HG03439 (cell line): Measurements from ENCODE around the gene CSAD.

ENCODE experiments used
- ATAC-seq: cut with Tn5 transposase; IDR thresholded peaks from one replicate; pipeline ENCODE4 v1.9.1; 2021; ENCODE audit warnings: mild to moderate bottlenecking, moderate library complexity; ENCODE audit not compliant: unreplicated experiment

Gene CSAD

GRCh38 chr12:53180220-53180930, at the start of gene CSAD, which contains the start of gene ZNF740:
TSS of gene CSAD (minus strand) at chr12:53180925. CDS start at chr12:53173470, 7,455 bp downstream.
TSS of gene ZNF740 (plus strand) at chr12:53180722. CDS start at chr12:53181984, 1,262 bp downstream.
- peak; percentile 93 for ATAC-seq

GRCh38 chr12:53230108-53230845, 49.6 kb upstream of the CSAD start:
- ATAC-seq = no peak

- no peak for ATAC-seq
Measured at GRCh38 chr12:53229454-53229853, 48.7 kb upstream of the CSAD start.

GRCh38 chr12:53227836-53228235, 47.1 kb upstream of the CSAD start:
- no peak for ATAC-seq

- ATAC-seq = no peak
Measured at GRCh38 chr12:53227341-53227740, 46.6 kb upstream of the CSAD start.

GRCh38 chr12:53226815-53227214, 46.1 kb upstream of the CSAD start:
- no peak for ATAC-seq

- ATAC-seq = no peak
Measured at GRCh38 chr12:53225635-53226424, 45.1 kb upstream of the CSAD start.

- no peak for ATAC-seq
Measured at GRCh38 chr12:53224897-53225634, 44.3 kb upstream of the CSAD start.

GRCh38 chr12:53224061-53224896, 43.6 kb upstream of the CSAD start:
- ATAC-seq = no peak

- ATAC-seq = no peak
Measured at GRCh38 chr12:53223389-53224060, 42.8 kb upstream of the CSAD start.

- ATAC-seq = no peak
Measured at GRCh38 chr12:53222806-53223261, 42.1 kb upstream of the CSAD start.

- ATAC-seq = no peak
Measured at GRCh38 chr12:53222170-53222721, 41.5 kb upstream of the CSAD start.

- ATAC-seq = peak; percentile 33
Measured at GRCh38 chr12:53221203-53222080, 40.7 kb upstream of the CSAD start.

GRCh38 chr12:53220694-53221202, 40.0 kb upstream of the CSAD start:
- peak; percentile 51 for ATAC-seq

- peak; percentile 40 for ATAC-seq
Measured at GRCh38 chr12:53219956-53220693, 39.4 kb upstream of the CSAD start.

GRCh38 chr12:53219292-53219955, 38.7 kb upstream of the CSAD start:
- no peak for ATAC-seq
